ENCODE measurements around the gene SIRT7.

Gene SIRT7

GRCh38 chr17:81885454-81885853 is 32.5 kb downstream of the SIRT7 start:
- no peak for DNase-seq

DNA sequence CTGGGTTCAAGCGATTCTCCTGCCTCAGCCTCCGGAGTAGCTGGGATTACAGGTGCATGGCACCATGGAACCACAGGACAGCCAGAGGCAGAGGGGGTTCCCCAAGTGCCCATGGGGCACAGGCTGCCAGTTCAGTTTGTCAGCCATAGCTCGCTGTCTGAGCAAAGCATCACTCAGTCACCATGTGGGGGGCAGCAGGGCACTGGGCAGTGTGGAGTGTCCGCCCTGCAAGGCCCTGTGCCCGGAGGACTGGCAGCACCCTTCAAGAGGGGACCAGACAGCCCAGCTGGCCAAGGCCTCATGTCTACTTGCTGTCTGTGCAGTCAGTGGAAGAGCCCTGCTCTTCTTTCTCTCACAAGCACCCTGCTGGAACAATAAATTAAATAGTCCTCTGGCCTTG is 33.0 kb downstream of the SIRT7 start:
- no peak for DNase-seq

GRCh38 chr17:81884520-81884919 is 33.5 kb downstream of the SIRT7 start:
- no peak for DNase-seq

GRCh38 chr17:81879121-81879520 is 38.9 kb downstream of the SIRT7 start:
- no peak for DNase-seq

DNA sequence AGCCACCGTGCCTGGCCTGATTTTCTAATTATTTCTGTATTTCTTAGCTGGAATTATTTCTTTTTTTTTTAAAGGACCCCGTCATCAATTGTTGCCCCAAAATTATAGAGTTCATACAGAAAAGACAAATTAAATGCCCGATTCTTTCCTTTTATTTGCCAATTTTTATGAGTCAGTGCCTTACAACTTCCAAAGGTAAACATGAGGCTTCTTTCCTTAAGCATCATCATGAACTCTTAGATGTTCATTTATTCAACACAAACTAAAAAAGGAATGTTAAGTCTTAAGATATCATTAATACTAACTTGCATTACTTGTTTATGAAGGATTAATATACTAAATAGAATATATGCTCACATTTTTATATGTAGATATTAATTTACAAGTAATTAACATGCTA is 39.7 kb downstream of the SIRT7 start:
- DNase-seq, result no peak

- DNase-seq, result no peak
Observed at GRCh38 chr17:81877569-81877968, 40.4 kb downstream of the SIRT7 start.

GRCh38 chr17:81871387-81872230 is 46.4 kb downstream of the SIRT7 start:
- peak; percentile 95 for DNase-seq

DNA sequence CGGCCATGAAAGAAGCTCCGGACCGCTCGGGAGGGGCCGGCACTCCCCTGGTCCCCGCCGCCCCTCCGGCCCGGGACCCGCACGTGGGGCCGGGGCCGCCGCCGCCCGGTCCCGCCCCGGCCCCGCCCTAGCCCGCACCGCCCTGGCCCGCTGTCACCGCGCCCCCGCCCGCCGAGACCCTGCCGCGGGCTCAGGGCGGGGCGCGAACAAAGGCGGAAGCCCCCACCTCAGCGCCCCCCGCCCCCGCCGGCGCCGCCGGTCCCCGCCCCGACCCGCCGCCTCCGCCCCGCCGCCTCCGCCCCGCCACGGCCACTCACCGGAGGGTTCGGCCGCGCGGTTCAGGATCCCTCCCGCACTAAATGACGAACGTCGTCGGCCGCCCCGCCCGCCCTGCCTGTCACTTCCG is 47.0 kb downstream of the SIRT7 start, which contains the start of gene ARHGDIA:
TSS of gene ARHGDIA (minus strand) at position 357 of the 406 bp plus-strand sequence. CDS start 1,407 bp downstream, outside the sequence.
- DNase-seq, result no peak

DNA sequence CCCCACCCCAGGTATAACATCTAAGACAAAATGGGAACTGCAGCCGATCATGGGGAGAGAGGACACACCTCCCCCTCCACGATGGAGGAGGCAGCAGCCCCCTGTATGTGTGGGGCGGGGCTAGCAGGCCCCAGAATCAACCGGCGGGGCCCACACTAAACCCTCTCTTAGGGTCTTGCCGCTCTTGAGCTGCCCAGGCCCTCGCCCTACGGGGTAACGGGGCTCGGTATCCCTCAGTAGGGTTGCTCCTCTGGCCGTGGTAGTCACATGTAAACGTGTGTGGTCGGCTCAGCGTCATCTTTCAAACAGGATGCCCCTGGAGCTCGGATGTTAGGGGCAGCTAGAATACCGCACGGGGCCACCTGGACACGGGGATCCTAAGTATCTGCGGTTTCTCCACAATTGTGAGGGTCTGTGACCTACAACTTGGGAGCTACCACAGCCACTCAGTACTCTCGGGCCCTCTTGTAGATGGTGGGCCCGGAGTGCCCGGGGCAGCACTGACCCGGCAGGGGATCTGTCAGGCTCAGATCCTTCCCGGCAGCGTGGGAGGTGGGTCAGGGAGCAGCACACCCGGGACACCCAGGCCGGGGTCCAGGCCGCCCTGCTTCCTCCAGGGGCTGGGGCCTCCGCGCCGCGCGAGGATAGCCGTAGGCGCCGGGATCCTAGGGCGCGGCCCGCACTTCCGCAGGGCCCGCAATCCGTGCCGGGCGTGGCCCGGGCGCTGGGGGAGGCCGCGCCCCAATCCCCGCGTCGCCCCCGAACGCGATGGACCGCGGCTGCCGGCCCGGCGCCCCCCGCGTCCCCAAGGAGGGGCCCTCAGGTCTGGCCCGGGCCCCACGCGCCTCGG is 47.6 kb downstream of the SIRT7 start:
- DNase-seq, result peak; percentile 38

GRCh38 chr17:81869221-81870130 is 48.5 kb downstream of the SIRT7 start:
- no peak for DNase-seq

DNA sequence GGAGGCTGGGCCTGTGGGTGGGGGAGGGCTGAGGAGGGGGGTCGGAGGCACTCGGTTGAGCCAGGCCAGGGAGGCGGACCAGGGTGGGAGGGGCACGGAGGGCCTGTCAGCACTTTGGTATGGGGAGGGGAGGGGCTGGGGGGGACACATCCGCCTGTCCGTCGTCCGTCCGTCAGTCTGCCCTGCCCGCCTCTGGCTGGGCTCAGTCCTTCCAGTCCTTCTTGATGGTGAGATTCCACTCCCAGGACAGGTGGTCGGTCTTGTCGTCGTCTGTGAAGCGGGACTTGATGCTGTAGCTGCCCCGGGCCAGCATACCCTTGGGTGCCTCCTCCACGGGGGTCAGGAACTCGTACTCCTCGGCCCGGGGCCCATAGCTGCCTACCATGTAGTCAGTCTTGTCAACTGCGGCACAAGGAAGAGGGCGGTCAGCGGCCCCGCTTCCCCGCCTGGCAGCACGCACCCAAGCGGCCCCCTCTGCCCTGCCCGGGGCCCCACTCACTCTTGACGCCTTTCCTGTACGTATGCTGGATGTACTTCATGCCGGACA is 49.2 kb downstream of the SIRT7 start:
- no peak for DNase-seq

DNA sequence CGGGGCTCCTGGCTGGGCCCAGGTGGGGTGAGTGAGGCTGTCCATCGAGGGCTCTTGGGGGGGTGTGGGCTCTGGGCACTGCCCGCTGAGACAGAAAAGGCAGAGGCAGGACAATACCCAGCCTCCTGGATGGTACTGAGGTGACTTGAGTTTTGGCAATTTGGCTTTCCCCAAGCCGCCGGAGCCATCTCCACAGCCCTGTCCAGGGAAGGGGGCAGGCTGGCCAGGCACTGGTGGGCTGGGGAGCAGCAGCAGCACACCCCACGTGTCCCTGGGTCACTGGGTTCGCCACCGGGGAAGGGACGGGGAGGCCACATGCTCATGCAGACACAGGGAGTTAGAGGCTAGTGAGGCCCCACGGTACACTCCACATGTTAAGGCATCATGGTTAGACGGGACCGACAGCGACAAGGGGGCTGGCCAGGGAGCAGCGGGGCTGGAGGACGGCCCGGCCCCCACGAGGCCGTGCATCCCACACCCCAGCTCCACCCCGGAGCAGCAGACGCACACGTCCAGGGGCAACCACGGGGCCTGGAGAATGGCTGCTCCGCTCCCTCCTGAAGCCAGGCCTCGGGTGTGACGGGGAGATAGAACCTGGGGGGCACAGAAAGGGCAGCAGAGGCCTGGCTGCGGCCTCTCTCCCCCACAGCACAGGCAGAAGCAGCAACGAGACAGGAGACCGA is 49.8 kb downstream of the SIRT7 start:
- no peak for DNase-seq

- DNase-seq, result no peak
Observed at GRCh38 chr17:81867170-81867990, 50.6 kb downstream of the SIRT7 start.

GRCh38 chr17:81866440-81867169 is 51.4 kb downstream of the SIRT7 start:
- no peak for DNase-seq

DNA sequence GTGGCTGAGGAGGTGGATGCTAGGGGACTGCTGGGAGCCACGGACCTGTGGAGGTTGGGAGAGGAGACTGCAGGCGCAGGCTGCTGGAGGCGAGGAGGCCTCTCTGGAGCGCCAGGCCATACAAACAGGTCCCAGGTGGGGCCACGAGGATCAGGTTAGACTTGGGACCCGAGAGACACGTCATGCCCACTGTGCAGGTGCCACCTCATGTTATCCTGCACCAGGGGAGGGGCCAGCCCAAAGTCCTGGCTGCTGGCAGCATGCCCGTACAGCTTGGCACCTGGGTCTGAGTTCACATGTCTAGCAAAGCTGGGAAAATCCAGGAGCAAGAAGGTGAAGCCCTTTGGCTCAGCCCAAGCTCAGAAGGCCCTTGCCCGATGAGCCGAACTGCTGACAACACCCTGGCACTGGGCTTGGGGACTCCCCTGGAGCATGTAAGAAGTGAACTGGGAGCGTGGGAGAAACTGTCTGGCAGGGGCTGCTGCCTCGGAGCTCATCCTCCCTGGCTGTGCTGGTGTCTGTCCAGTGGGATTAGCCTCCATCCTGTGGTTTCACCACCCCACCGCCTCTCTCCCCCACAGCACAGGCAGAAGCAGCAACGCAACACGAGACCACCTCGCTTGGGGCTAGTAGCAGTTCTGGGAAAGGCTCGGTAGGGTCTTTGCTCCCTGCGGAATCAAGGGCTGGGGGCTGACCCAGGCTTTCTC is 52.1 kb downstream of the SIRT7 start:
- no peak for DNase-seq

- DNase-seq, result no peak
Observed at GRCh38 chr17:81865358-81865732, 52.6 kb downstream of the SIRT7 start.

- no peak for DNase-seq
Observed at GRCh38 chr17:81863833-81864768, 53.9 kb downstream of the SIRT7 start.

DNA sequence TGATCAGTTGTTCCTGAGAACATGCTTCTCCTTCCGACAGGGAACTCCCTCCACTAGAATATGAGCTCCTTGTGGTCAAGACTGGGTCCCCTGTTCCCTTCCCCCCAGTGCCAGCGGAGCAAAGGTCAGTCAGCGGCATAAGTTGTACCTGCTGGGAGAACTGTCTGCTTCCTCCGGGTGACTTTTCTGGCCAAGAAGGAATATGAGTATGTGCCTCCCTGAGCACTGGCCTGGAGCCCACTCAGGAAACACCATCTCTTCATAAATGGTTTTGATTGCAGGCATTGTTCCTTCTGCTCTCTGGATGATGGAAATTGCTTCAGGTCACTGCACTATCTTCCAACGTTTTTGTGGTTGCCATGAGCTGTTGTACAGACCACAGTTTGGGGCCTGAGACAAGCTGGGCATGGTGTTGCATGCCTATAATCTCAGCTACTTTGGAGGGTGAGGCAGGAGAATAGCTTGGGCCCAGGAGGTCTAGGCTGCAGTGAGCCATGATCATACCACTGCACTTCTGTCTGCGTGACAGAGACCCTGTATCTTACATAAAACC is 54.8 kb downstream of the SIRT7 start:
- no peak for DNase-seq

All from CD4-positive, alpha-beta T cell treated with Interleukin-15 for 1 hour (primary cell).